Sigmoid colon (tissue), 4 donors: ENCODE measurements around the gene FUCA1.

Source experiments
- CTCF ChIP-seq, 4 experiments: fragments of 450-650 bp in 3 of 4; fragments of 200-600 bp in 1 of 4; IDR thresholded peaks; one replicate each; pipeline ENCODE4 v1.5.1; 2016 to 2019; ENCODE audit warnings: antibody characterized with exemption in 4 of 4, mild to moderate bottlenecking in 3 of 4, moderate library complexity in 2 of 4
- EP300 ChIP-seq, 4 donors: sonication (generic); formaldehyde crosslinking; IDR thresholded peaks; one replicate each; pipeline ENCODE4 v1.6.1; 2017; ENCODE audit warnings: antibody characterized with exemption in 4 of 4

GRCh38 chr1:23816906-23817305, 51.2 kb downstream of the FUCA1 start:
- TF ChIP-seq CTCF (IDR thresholded peaks at IDR 0.05) (no peak), EP300 (IDR thresholded peaks at IDR 0.05) (no peak)
